Measurements from ENCODE around the gene CUX1. TPM values are rescaled to one million over a fixed set of nuclear protein-coding genes. Genes with fewer than 3 reads are reported as not detected.

Gene CUX1
- total and polyA plus RNA-seq, 2 of the 13 experiments (the other 11 are each of a cell fraction or from before 2014, with no cell fraction given): 13.7 to 14.9 TPM

GRCh38 chr7:101882595-101883564 lies 65.5 kb downstream of the CUX1 start (continued):
- peak; percentile 91; the same call in 1 of the 2 replicates for TF ChIP-seq SOX5 (CRISPR knock-in tag; IDR thresholded peaks at IDR 0.05; ENCODE audit: borderline replicate concordance)
- TF ChIP-seq NCOA2 (CRISPR knock-in tag; IDR thresholded peaks at IDR 0.05): peak; percentile 72
- TF ChIP-seq ZNF547 (CRISPR knock-in tag; IDR thresholded peaks at IDR 0.05): no peak
- TF ChIP-seq ZNF619 (CRISPR knock-in tag; IDR thresholded peaks at IDR 0.05): no peak
- TF ChIP-seq E2F2 (CRISPR knock-in tag; IDR thresholded peaks at IDR 0.05; ENCODE audit: borderline replicate concordance): no peak
- peak; percentile 77; the same call in 1 of the 2 replicates for TF ChIP-seq AHDC1 (CRISPR knock-in tag; IDR thresholded peaks at IDR 0.05; ENCODE audit: borderline replicate concordance)
- no peak for TF ChIP-seq REL (CRISPR knock-in tag; conservative IDR thresholded peaks at IDR 0.05)
- 0 out of 2 replicates have a peak, but pooled peaks have one; percentile 38 for TF ChIP-seq ISL2 (CRISPR knock-in tag; IDR thresholded peaks at IDR 0.05)
- TF ChIP-seq MIXL1 (CRISPR knock-in tag; IDR thresholded peaks at IDR 0.05): peak; percentile 20; the same call in 1 of the 2 replicates
